ENCODE results near the gene TOGARAM2. TPM values are rescaled to one million over a fixed set of nuclear protein-coding genes. Genes with fewer than 3 reads are reported as not detected.
"Not testable (repeated sequence)": the region's sequence is repeated elsewhere in the genome, so short reads cannot be mapped to it uniquely, and the experiment has no call there.

The TOGARAM2 gene
- total RNA-seq, 2 experiments from 2014 or later, result 2.3 to 2.7 TPM

- Mint-ChIP-seq H3K4me1 (ENCODE audit: low read depth) (no peaks in the 10 kb centered on the region), H3K36me3 (ENCODE audit: low read depth) (no peaks in the 10 kb centered on the region), H3K27ac (no peak overlapping the region), H3K9me3 (peaks cover 2% of the 10 kb centered on the region), H3K27me3 (no peaks in the 10 kb centered on the region), H3K4me3 (no peak overlapping the region)
- POLR2A ChIA-PET, result no interaction called here
- CTCF ChIA-PET, result no interaction called here
- ATAC-seq, result no peak
- intact Hi-C loops (cut with micrococcal nuclease), result no loop called here
- DNase-seq, result no peak
- TF ChIP-seq CTCF (IDR thresholded peaks at IDR 0.05), result no peak
These were observed 101.9 kb downstream of the TOGARAM2 start for GRCh38 chr2:29082804-29083495.

GRCh38 chr2:29084554-29084953, 103.5 kb downstream of the TOGARAM2 start:
- H3K27me3 Mint-ChIP-seq, result no peaks in the 10 kb centered on the region
- DNase-seq (no peak), ATAC-seq (no peak)
- peaks cover 2% of the 10 kb centered on the region for H3K9me3 Mint-ChIP-seq
- H3K4me3 Mint-ChIP-seq, result no peak overlapping the region
- H3K4me1 Mint-ChIP-seq (ENCODE audit: low read depth), result no peaks in the 10 kb centered on the region
- CTCF ChIA-PET, result no interaction called here
- POLR2A ChIA-PET, result no interaction called here
- TF ChIP-seq CTCF (IDR thresholded peaks at IDR 0.05), result no peak
- no peaks in the 10 kb centered on the region for H3K36me3 Mint-ChIP-seq (ENCODE audit: low read depth)
- H3K27ac Mint-ChIP-seq, result no peak overlapping the region
- intact Hi-C loops (cut with micrococcal nuclease), result no loop called here

- H3K9me3 Mint-ChIP-seq; H3K4me1 Mint-ChIP-seq (ENCODE audit: low read depth); H3K4me3 Mint-ChIP-seq; H3K27ac Mint-ChIP-seq; CTCF ChIA-PET; DNase-seq; ATAC-seq; H3K27me3 Mint-ChIP-seq; H3K36me3 Mint-ChIP-seq (ENCODE audit: low read depth); intact Hi-C loops (cut with micrococcal nuclease); POLR2A ChIA-PET: not testable (repeated sequence)
These were observed 109.2 kb downstream of the TOGARAM2 start for GRCh38 chr2:29090311-29090710.

- Mint-ChIP-seq H3K27ac (no peak overlapping the region), H3K27me3 (no peaks in the 10 kb centered on the region), H3K9me3 (no peaks in the 10 kb centered on the region), H3K4me1 (ENCODE audit: low read depth) (no peaks in the 10 kb centered on the region), H3K4me3 (no peak overlapping the region), H3K36me3 (ENCODE audit: low read depth) (no peaks in the 10 kb centered on the region)
- no peak for TF ChIP-seq CTCF (IDR thresholded peaks at IDR 0.05)
- ATAC-seq (no peak), DNase-seq (no peak)
- ChIA-PET CTCF (interaction anchor here (0.7 kb wide), 1 partner anchor 99 kb away, joined by 3 read pairs; no protein-coding TSS in a partner anchor), POLR2A (interaction anchor here (1.4 kb wide), 1 partner anchor 9 kb away, joined by 3 read pairs; no protein-coding TSS in a partner anchor)
- intact Hi-C loops (cut with micrococcal nuclease), result no loop called here
These were observed 115.9 kb downstream of the TOGARAM2 start for GRCh38 chr2:29096969-29097368.

GRCh38 chr2:29097569-29097968, 116.5 kb downstream of the TOGARAM2 start:
- no peak for TF ChIP-seq CTCF (IDR thresholded peaks at IDR 0.05)
- ATAC-seq (no peak), DNase-seq (no peak)
- no peaks in the 10 kb centered on the region for H3K36me3 Mint-ChIP-seq (ENCODE audit: low read depth)
- CTCF ChIA-PET, result no interaction called here
- H3K4me1 Mint-ChIP-seq (ENCODE audit: low read depth), result no peaks in the 10 kb centered on the region
- POLR2A ChIA-PET, result interaction anchor here (1.4 kb wide), 1 partner anchor 9 kb away, joined by 3 read pairs; no protein-coding TSS in a partner anchor
- no peaks in the 10 kb centered on the region for H3K9me3 Mint-ChIP-seq
- no peak overlapping the region for H3K4me3 Mint-ChIP-seq
- intact Hi-C loops (cut with micrococcal nuclease), result no loop called here
- no peaks in the 10 kb centered on the region for H3K27me3 Mint-ChIP-seq
- H3K27ac Mint-ChIP-seq, result no peak overlapping the region

Measured in activated CD8-positive, alpha-beta T cell treated with anti-CD3 and anti-CD28 coated beads for 36 hours (primary cell).